Keratinocyte (primary cell): ENCODE data around the gene CLCA4. TPM values are rescaled to one million over a fixed set of nuclear protein-coding genes. Genes with fewer than 3 reads are reported as not detected.

Experiments used
- DNase-seq: peaks from one replicate; pipeline ENCODE4 v3.0.0-alpha.2; 2011; ENCODE audit warnings: low read depth, missing footprints, low spot score
- FAIRE-seq: peaks from 2 replicates; lab custom pipeline; 2011; peaks lifted over from hg19 to GRCh38; lab: Jason Lieb, UNC
- H2AFZ ChIP-seq: 2 replicates; pipeline ENCODE4 v1.6.0; 2012; ENCODE audit warnings: low read length, control low read depth, inconsistent platforms; ENCODE audit not compliant: control insufficient read depth
- H3K27ac ChIP-seq: 2 replicates; pipeline ENCODE4 v1.5.1; 2011; ENCODE audit warnings: low read length; ENCODE audit not compliant: control insufficient read depth, insufficient read depth
- H3K27me3 ChIP-seq: 3 replicates; pipeline ENCODE4 v1.6.0; 2011; ENCODE audit warnings: low read length; ENCODE audit not compliant: control insufficient read depth, insufficient read depth; ENCODE audit errors: extremely low read depth
- H3K36me3 ChIP-seq, 2 experiments: 2 replicates in 1 of 2; 3 replicates in 1 of 2; pipeline ENCODE4 v1.5.1; 2011; ENCODE audit warnings: low read length in 2 of 2, mild to moderate bottlenecking in 1 of 2; ENCODE audit not compliant: control insufficient read depth in 2 of 2, insufficient read depth in 2 of 2; ENCODE audit errors: extremely low read depth in 1 of 2
- H3K4me1 ChIP-seq: 3 replicates; pipeline ENCODE4 v1.5.1; 2011; ENCODE audit warnings: low read length; ENCODE audit not compliant: control insufficient read depth, insufficient read depth; ENCODE audit errors: extremely low read depth
- H3K4me2 ChIP-seq: 3 replicates; pipeline ENCODE4 v1.6.0; 2011; ENCODE audit warnings: low read depth, low read length; ENCODE audit not compliant: control insufficient read depth, insufficient read depth; ENCODE audit errors: extremely low read depth
- H3K4me3 ChIP-seq, 3 experiments: fragments of 200-600 bp in 1 of 3; sonication (generic) in 1 of 3; 2 replicates in 2 of 3; 3 replicates in 1 of 3; pipeline ENCODE4 v1.5.1; 2011 to 2016; ENCODE audit warnings: low read length in 3 of 3, mild to moderate bottlenecking in 3 of 3, control low read depth in 2 of 3, inconsistent platforms in 1 of 3, low read depth in 1 of 3, mixed read lengths in 1 of 3, mixed run types in 1 of 3, moderate library complexity in 1 of 3; ENCODE audit not compliant: control insufficient read depth in 2 of 3, insufficient read depth in 2 of 3; ENCODE audit errors: extremely low read depth in 1 of 3
- H3K79me2 ChIP-seq: 2 replicates; pipeline ENCODE4 v1.6.0; 2012; ENCODE audit warnings: low read length; ENCODE audit not compliant: control insufficient read depth, insufficient read depth
- H3K9ac ChIP-seq: 3 replicates; pipeline ENCODE4 v1.6.0; 2011; ENCODE audit warnings: low read length; ENCODE audit not compliant: control insufficient read depth, insufficient read depth; ENCODE audit errors: extremely low read depth
- H3K9me1 ChIP-seq: 3 replicates; pipeline ENCODE4 v1.6.0; 2011; ENCODE audit warnings: low read length; ENCODE audit not compliant: control insufficient read depth, insufficient read depth; ENCODE audit errors: extremely low read depth
- H3K9me3 ChIP-seq: 2 replicates; pipeline ENCODE4 v1.5.1; 2012; ENCODE audit warnings: low read depth, low read length; ENCODE audit not compliant: control insufficient read depth
- H4K20me1 ChIP-seq: 3 replicates; pipeline ENCODE4 v1.6.0; 2011; ENCODE audit warnings: low read length; ENCODE audit not compliant: control insufficient read depth, insufficient read depth; ENCODE audit errors: extremely low read depth
- CTCF ChIP-seq, 3 experiments: IDR thresholded peaks in 1 of 3; conservative IDR thresholded peaks in 1 of 3; optimal IDR thresholded peaks in 1 of 3; 2 replicates in 2 of 3; 3 replicates in 1 of 3; pipeline versions ENCODE3 to v1.5.1; 2011; ENCODE audit warnings: low read length in 3 of 3, mild to moderate bottlenecking in 3 of 3, moderate library complexity in 2 of 3, control low read depth in 1 of 3, inconsistent platforms in 1 of 3; ENCODE audit not compliant: insufficient read depth in 2 of 3; ENCODE audit errors: extremely low read depth in 1 of 3
- EZH2 ChIP-seq: IDR thresholded peaks from one replicate; pipeline ENCODE4 v1.6.1; 2012; ENCODE audit warnings: inconsistent platforms, mild to moderate bottlenecking, low read length, moderate library complexity
- dilution Hi-C: fragments of 300-500 bp; cut with MboI; formaldehyde crosslinking; loops from one replicate; pipeline ENCODE4 v1.7.0; 2020; ENCODE audit warnings: low sequenced_read_pairs; ENCODE audit not compliant: extremely low pct_ligation_motif_present
- polyA plus RNA-seq, 5 experiments: library from polyadenylated mRNA; depleted of rRNA in 3 of 5; stranded (reverse) in 3 of 5; stranded (forward) in 1 of 5; unstranded in 1 of 5; fragments of >200 nt; gene quantifications; 1 replicate in 1 of 5; 2 replicates in 3 of 5; 3 replicates in 1 of 5; pipeline versions ENCODE4 v1.2.1 to v1.2.3, GENCODE V29; 2011 to 2012; ENCODE audit warnings: missing spikeins in 2 of 5, low read depth in 1 of 5, low replicate concordance in 1 of 5

The CLCA4 gene
- polyA plus RNA-seq, 1 donor (not counting 4 experiments of a cell fraction or from before 2014, with no cell fraction given) = 1.5 TPM

- Histone ChIP-seq H4K20me1 (no peaks in the 10 kb centered on the region), H3K27me3 (no peaks in the 10 kb centered on the region), H2AFZ (peak overlapping the region; percentile 92), H3K4me1 (peaks cover 26% of the 10 kb centered on the region), H3K4me2 (peak overlapping the region; percentile 73), H3K9me3 (no peaks in the 10 kb centered on the region), H3K79me2 (no peaks in the 10 kb centered on the region), H3K9ac (peak overlapping the region; percentile 26), H3K4me3 (peak overlapping the region in 1 of 3 experiments; percentile 1), H3K9me1 (no peaks in the 10 kb centered on the region), H3K36me3 (no peaks in the 10 kb centered on the region), H3K27ac (no peak overlapping the region)
- DNase-seq (no peak), FAIRE-seq (no peak)
- TF ChIP-seq CTCF (optimal IDR thresholded peaks at IDR 0.05 in 1 of 3, IDR thresholded peaks at IDR 0.05 in 1 of 3, conservative IDR thresholded peaks at IDR 0.05 in 1 of 3; ENCODE audit: extremely low read depth in 1 of 3, insufficient read depth in 2 of 3, low read length in 3 of 3) (peak in 1 of 3 experiments; percentile 3), EZH2 (no peak)
- dilution Hi-C loops = loop anchor here (25.0 kb wide), 1 partner anchor 184 kb away; no protein-coding TSS in a partner anchor
These were observed 43.3 kb upstream of the CLCA4 start for GRCh38 chr1:86503406-86504136.

- H3K36me3 ChIP-seq = no peaks in the 10 kb centered on the region
- H4K20me1 ChIP-seq = no peaks in the 10 kb centered on the region
- H2AFZ ChIP-seq = peak overlapping the region; percentile 92
- H3K79me2 ChIP-seq = no peaks in the 10 kb centered on the region
- FAIRE-seq (no peak), DNase-seq (no peak)
- dilution Hi-C loops = loop anchor here (25.0 kb wide), 1 partner anchor 183 kb away; no protein-coding TSS in a partner anchor
- H3K9me1 ChIP-seq = no peaks in the 10 kb centered on the region
- peak overlapping the region; percentile 26 for H3K9ac ChIP-seq
- H3K9me3 ChIP-seq = no peaks in the 10 kb centered on the region
- H3K27me3 ChIP-seq = no peaks in the 10 kb centered on the region
- H3K4me2 ChIP-seq = peak overlapping the region; percentile 73
- H3K4me3 ChIP-seq = peak overlapping the region in 1 of 3 experiments; percentile 1
- no peak for TF ChIP-seq CTCF (optimal IDR thresholded peaks at IDR 0.05 in 1 of 3, IDR thresholded peaks at IDR 0.05 in 1 of 3, conservative IDR thresholded peaks at IDR 0.05 in 1 of 3; ENCODE audit: extremely low read depth in 1 of 3, insufficient read depth in 2 of 3, low read length in 3 of 3)
- TF ChIP-seq EZH2 = no peak
- H3K4me1 ChIP-seq = peaks cover 26% of the 10 kb centered on the region
- no peak overlapping the region for H3K27ac ChIP-seq
These were observed 42.8 kb upstream of the CLCA4 start for GRCh38 chr1:86504137-86504479.
